GM12878 (cell line): Measurements from ENCODE around the gene HNRNPH3. TPM values are rescaled to one million over a fixed set of nuclear protein-coding genes. Genes with fewer than 3 reads are reported as not detected.

Experiments used
- CBX5 ChIP-seq: sonication (generic); IDR thresholded peaks from 2 replicates; pipeline ENCODE4 v1.6.1; 2016; ENCODE audit warnings: low read depth, moderate library complexity, mild to moderate bottlenecking, inconsistent platforms
- KAT2A ChIP-seq: conservative IDR thresholded peaks from 2 replicates; pipeline ENCODE4 v1.6.1; 2011; ENCODE audit warnings: low read depth, low read length; ENCODE audit not compliant: control insufficient read depth
- MEF2B ChIP-seq: fragments of 450-650 bp; IDR thresholded peaks from 2 replicates; pipeline ENCODE4 v1.6.1; 2018; ENCODE audit warnings: mild to moderate bottlenecking, moderate library complexity; ENCODE audit not compliant: partially characterized antibody, poor library complexity, severe bottlenecking
- MLLT1 ChIP-seq: fragments of 450-650 bp; IDR thresholded peaks from 2 replicates; pipeline ENCODE4 v1.6.1; 2016; ENCODE audit warnings: mild to moderate bottlenecking
- MXI1 ChIP-seq: fragments of 150-350 bp; IDR thresholded peaks from 2 replicates; pipeline ENCODE4 v1.6.1; 2011; ENCODE audit warnings: low read depth, mild to moderate bottlenecking, inconsistent platforms, low read length, improper control_type of control experiment
- NBN ChIP-seq: fragments of 450-650 bp; IDR thresholded peaks from 2 replicates; pipeline ENCODE4 v1.6.1; 2016
- NFXL1 ChIP-seq: fragments of 450-650 bp; IDR thresholded peaks from 2 replicates; pipeline ENCODE4 v1.6.1; 2017; ENCODE audit warnings: antibody characterized with exemption, mild to moderate bottlenecking, borderline replicate concordance
- POLR2AphosphoS5 ChIP-seq: IDR thresholded peaks from 2 replicates; pipeline ENCODE4 v1.6.1; 2011; ENCODE audit warnings: mild to moderate bottlenecking, low read length, inconsistent platforms
- RAD21 ChIP-seq: IDR thresholded peaks from 2 replicates; pipeline ENCODE4 v1.6.1; 2011; ENCODE audit warnings: mild to moderate bottlenecking, low read depth, low read length, moderate library complexity; ENCODE audit not compliant: insufficient read depth
- SMC3 ChIP-seq: IDR thresholded peaks from 2 replicates; pipeline ENCODE4 v1.6.1; 2011; ENCODE audit warnings: low read length, improper control_type of control experiment, borderline replicate concordance
- STAT1 ChIP-seq: fragments of 450-650 bp; conservative IDR thresholded peaks from 2 replicates; pipeline ENCODE4 v1.6.1; 2014; ENCODE audit warnings: antibody characterized with exemption, mild to moderate bottlenecking
- TCF12 ChIP-seq: IDR thresholded peaks from 2 replicates; pipeline ENCODE4 v1.6.1; 2011; ENCODE audit warnings: low read depth, mild to moderate bottlenecking, low read length
- USF2 ChIP-seq: IDR thresholded peaks from 2 replicates; pipeline ENCODE4 v1.6.1; 2011; ENCODE audit warnings: low read depth, low read length, improper control_type of control experiment, borderline replicate concordance
- WRNIP1 ChIP-seq: IDR thresholded peaks from 2 replicates; pipeline ENCODE4 v1.6.1; 2011; ENCODE audit warnings: low read depth, low read length, improper control_type of control experiment, borderline replicate concordance
- ZBTB4 ChIP-seq: fragments of 450-650 bp; formaldehyde crosslinking; IDR thresholded peaks from 2 replicates; pipeline ENCODE4 v1.4.0; 2022; ENCODE audit warnings: mild to moderate bottlenecking, moderate library complexity
- ZNF24 ChIP-seq: fragments of 450-650 bp; IDR thresholded peaks from 2 replicates; pipeline ENCODE4 v1.6.1; 2017; ENCODE audit warnings: antibody characterized with exemption, mild to moderate bottlenecking
- polyA plus RNA-seq, 11 experiments: library from polyadenylated mRNA; depleted of rRNA in 4 of 11; unstranded in 6 of 11; stranded (reverse) in 5 of 11; fragments of >200 nt; fragmentation: Nextera tagmentation in 4 of 11; fragmentation: Illumina TruSeq in 1 of 11; extraction: Ambion mirVana in 4 of 11; extraction: Trizol in 1 of 11; gene quantifications; 1 replicate in 1 of 11; 2 replicates in 10 of 11; pipeline versions ENCODE4 v1.2.1 to v1.2.3, GENCODE V29; 2011 to 2016; ENCODE audit warnings: inconsistent platforms in 2 of 11, missing spikeins in 2 of 11, low read depth in 1 of 11
- total RNA-seq, 4 experiments: library from RNA; depleted of rRNA in 3 of 4; stranded (reverse); fragments of >200 nt in 3 of 4; fragmentation: Illumina TruSeq in 1 of 4; extraction: Trizol in 1 of 4; gene quantifications; 2 replicates each; pipeline versions ENCODE4 v1.2.1 to v1.2.3, GENCODE V29; 2013 to 2021
- TF ChIP-seq, protein P1 (sequence below): IDR thresholded peaks from 2 replicates; pipeline ENCODE4 v1.6.1; 2012; ENCODE audit warnings: improper control_type of control experiment, low read depth, low read length; ENCODE audit not compliant: insufficient replicate concordance

The HNRNPH3 gene
- total and polyA plus RNA-seq, 10 of the 15 experiments (the other 5 are each of a cell fraction or from before 2014, with no cell fraction given): 20.1 to 292 (median 121) TPM

DNA sequence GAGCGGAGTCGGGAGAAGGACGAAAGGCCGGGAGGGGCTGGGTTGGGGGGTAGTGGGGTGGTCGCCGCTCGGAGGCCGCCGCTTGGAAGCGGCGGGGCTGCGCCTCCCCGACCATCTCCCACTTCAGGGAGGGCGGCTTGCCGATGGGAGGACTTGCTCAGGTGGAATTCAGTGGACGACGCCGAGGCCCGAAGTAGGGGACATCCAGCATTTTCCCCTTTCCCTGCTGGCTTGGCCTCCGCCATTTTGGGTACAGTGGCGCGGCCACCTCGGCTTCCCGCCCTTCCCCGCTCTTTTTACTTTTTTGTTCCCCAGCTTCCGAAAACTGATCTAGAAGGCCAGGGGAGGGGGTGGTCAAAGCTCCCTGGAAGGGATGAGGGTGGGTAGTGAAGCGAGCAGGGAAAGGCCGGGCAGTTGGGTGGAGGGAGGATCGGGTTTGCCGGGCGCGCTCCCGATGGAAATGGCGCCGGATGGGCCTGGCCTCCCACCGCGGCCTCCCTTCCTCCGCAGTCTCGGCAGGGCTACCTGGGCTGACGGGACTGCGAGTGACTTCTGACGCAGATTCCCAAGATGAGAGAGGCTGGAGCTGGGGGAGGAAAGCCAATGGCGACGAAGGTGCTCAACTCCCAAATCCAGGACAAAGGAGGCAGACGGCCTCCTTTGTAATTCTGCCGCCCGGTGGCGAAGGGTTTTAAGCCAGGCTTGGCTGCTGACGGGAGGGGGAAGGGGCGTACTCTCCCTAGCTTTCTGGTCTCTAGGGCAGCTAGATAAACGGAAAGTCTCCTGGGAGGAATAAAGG is 594 bp downstream of the HNRNPH3 start, which contains the start of gene PBLD (continued):
- TF ChIP-seq MEF2B: no peak
- TF ChIP-seq SMC3: 0 out of 2 replicates have a peak, but pooled peaks have one; percentile 16
- no peak for TF ChIP-seq ZBTB4 (CRISPR knock-in tag)
- peak; percentile 78 for TF ChIP-seq NBN
- no peak for TF ChIP-seq KAT2A
- no peak for TF ChIP-seq STAT1
- no peak for TF ChIP-seq NFXL1
- TF ChIP-seq ZNF24: no peak
- TF ChIP-seq WRNIP1: 0 out of 2 replicates have a peak, but pooled peaks have one; percentile 84
- peak; percentile 36; the same call in 1 of the 2 replicates for TF ChIP-seq TCF12
- no peak for TF ChIP-seq MXI1
- TF ChIP-seq, protein P1, sequence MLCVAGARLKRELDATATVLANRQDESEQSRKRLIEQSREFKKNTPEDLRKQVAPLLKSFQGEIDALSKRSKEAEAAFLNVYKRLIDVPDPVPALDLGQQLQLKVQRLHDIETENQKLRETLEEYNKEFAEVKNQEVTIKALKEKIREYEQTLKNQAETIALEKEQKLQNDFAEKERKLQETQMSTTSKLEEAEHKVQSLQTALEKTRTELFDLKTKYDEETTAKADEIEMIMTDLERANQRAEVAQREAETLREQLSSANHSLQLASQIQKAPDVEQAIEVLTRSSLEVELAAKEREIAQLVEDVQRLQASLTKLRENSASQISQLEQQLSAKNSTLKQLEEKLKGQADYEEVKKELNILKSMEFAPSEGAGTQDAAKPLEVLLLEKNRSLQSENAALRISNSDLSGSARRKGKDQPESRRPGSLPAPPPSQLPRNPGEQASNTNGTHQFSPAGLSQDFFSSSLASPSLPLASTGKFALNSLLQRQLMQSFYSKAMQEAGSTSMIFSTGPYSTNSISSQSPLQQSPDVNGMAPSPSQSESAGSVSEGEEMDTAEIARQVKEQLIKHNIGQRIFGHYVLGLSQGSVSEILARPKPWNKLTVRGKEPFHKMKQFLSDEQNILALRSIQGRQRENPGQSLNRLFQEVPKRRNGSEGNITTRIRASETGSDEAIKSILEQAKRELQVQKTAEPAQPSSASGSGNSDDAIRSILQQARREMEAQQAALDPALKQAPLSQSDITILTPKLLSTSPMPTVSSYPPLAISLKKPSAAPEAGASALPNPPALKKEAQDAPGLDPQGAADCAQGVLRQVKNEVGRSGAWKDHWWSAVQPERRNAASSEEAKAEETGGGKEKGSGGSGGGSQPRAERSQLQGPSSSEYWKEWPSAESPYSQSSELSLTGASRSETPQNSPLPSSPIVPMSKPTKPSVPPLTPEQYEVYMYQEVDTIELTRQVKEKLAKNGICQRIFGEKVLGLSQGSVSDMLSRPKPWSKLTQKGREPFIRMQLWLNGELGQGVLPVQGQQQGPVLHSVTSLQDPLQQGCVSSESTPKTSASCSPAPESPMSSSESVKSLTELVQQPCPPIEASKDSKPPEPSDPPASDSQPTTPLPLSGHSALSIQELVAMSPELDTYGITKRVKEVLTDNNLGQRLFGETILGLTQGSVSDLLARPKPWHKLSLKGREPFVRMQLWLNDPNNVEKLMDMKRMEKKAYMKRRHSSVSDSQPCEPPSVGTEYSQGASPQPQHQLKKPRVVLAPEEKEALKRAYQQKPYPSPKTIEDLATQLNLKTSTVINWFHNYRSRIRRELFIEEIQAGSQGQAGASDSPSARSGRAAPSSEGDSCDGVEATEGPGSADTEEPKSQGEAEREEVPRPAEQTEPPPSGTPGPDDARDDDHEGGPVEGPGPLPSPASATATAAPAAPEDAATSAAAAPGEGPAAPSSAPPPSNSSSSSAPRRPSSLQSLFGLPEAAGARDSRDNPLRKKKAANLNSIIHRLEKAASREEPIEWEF: no peak
- TF ChIP-seq CBX5: 0 out of 2 replicates have a peak, but pooled peaks have one; percentile 82
- TF ChIP-seq POLR2AphosphoS5: peak; percentile 63; the same call in 1 of the 2 replicates
- TF ChIP-seq RAD21: peak; percentile 31; the same call in 1 of the 2 replicates
- TF ChIP-seq MLLT1: peak; percentile 77
- no peak for TF ChIP-seq USF2
